ENCODE measurements around the gene SLC4A2. TPM values are rescaled to one million over a fixed set of nuclear protein-coding genes. Genes with fewer than 3 reads are reported as not detected.

SLC4A2 gene
- total and polyA plus RNA-seq, 7 donors = 12.3 to 124 (median 84.6) TPM

- WGBS, 2 donors = 82% methylated on average over 3 of the region's 3 CpGs
- intact Hi-C loops (cut with DNase I) = no loop called here
- no peak for DNase-seq
Observed at GRCh38 chr7:151102991-151103390, 43.6 kb downstream of the SLC4A2 start.

GRCh38 chr7:151103973-151104372 lies 44.6 kb downstream of the SLC4A2 start:
- WGBS, 2 donors = 84 to 89% methylated on average over 12 of the region's 12 CpGs
- Histone ChIP-seq H3K4me3 (no peak overlapping the region), H3K27ac (no peak overlapping the region), H3K9me3 (no peaks in the 10 kb centered on the region), H3K27me3 (no peaks in the 10 kb centered on the region), H3K36me3 (peaks cover 0 to 8% (median 0%) of the 10 kb centered on the region in 4 donors), H3K4me1 (peaks cover 0 to 36% (median 32%) of the 10 kb centered on the region in 4 donors)
- DNase-seq = no peak
- intact Hi-C loops (cut with DNase I) = no loop called here
- TF ChIP-seq POLR2AphosphoS5 (IDR thresholded peaks at IDR 0.05) = no peak
- no peak for TF ChIP-seq POLR2A (IDR thresholded peaks at IDR 0.05)
- no peak for TF ChIP-seq EP300 (IDR thresholded peaks at IDR 0.05)
- TF ChIP-seq CTCF (IDR thresholded peaks at IDR 0.05) = no peak

More at GRCh38 chr7:151102991-151103390, 43.6 kb downstream of the SLC4A2 start:
- Histone ChIP-seq H3K27me3 (no peaks in the 10 kb centered on the region), H3K27ac (no peak overlapping the region), H3K4me3 (no peak overlapping the region), H3K36me3 (peaks cover 0 to 8% (median 0%) of the 10 kb centered on the region in 4 donors), H3K9me3 (no peaks in the 10 kb centered on the region), H3K4me1 (peaks cover 0 to 32% (median 29%) of the 10 kb centered on the region in 4 donors)
- TF ChIP-seq POLR2A (IDR thresholded peaks at IDR 0.05) (no peak), CTCF (IDR thresholded peaks at IDR 0.05) (no peak), POLR2AphosphoS5 (IDR thresholded peaks at IDR 0.05) (no peak), EP300 (IDR thresholded peaks at IDR 0.05) (no peak)

- Histone ChIP-seq H3K4me1 (peaks cover 0 to 38% (median 33%) of the 10 kb centered on the region in 4 donors), H3K27ac (no peak overlapping the region), H3K27me3 (no peaks in the 10 kb centered on the region), H3K4me3 (no peak overlapping the region), H3K9me3 (no peaks in the 10 kb centered on the region), H3K36me3 (peaks cover 0 to 8% (median 0%) of the 10 kb centered on the region in 4 donors)
- intact Hi-C loops (cut with DNase I) = no loop called here
- TF ChIP-seq CTCF (IDR thresholded peaks at IDR 0.05) = no peak
- TF ChIP-seq EP300 (IDR thresholded peaks at IDR 0.05) = no peak
- TF ChIP-seq POLR2AphosphoS5 (IDR thresholded peaks at IDR 0.05) = no peak
- no peak for TF ChIP-seq POLR2A (IDR thresholded peaks at IDR 0.05)
- 75 to 88% methylated on average over 23 of the region's 23 CpGs for WGBS, 2 donors
- no peak for DNase-seq
Observed at GRCh38 chr7:151104411-151105235, 45.2 kb downstream of the SLC4A2 start.

GRCh38 chr7:151107882-151108281 lies 48.5 kb downstream of the SLC4A2 start:
- Histone ChIP-seq H3K9me3 (no peaks in the 10 kb centered on the region), H3K36me3 (peaks cover 0 to 8% (median 0%) of the 10 kb centered on the region in 4 donors), H3K27me3 (no peaks in the 10 kb centered on the region), H3K4me3 (no peak overlapping the region), H3K27ac (no peak overlapping the region), H3K4me1 (peaks cover 0 to 40% (median 31%) of the 10 kb centered on the region in 4 donors)
- WGBS, 2 donors = 92 to 95% methylated on average over 10 of the region's 10 CpGs
- TF ChIP-seq CTCF (IDR thresholded peaks at IDR 0.05) = no peak
- TF ChIP-seq EP300 (IDR thresholded peaks at IDR 0.05) = no peak
- no peak for TF ChIP-seq POLR2A (IDR thresholded peaks at IDR 0.05)
- no peak for TF ChIP-seq POLR2AphosphoS5 (IDR thresholded peaks at IDR 0.05)
- intact Hi-C loops (cut with DNase I) = no loop called here
- no peak for DNase-seq
